ENCODE results near the gene WDR20.

The WDR20 gene

GRCh38 chr14:102232348-102232625 is 92.6 kb downstream of the WDR20 start:
- peaks cover 1% of the 10 kb centered on the region; the same call in 1 of the 2 replicates for H3K27me3 ChIP-seq (replicated peaks; ENCODE audit: control insufficient read depth, insufficient read depth, low read length)
- no peak overlapping the region for H3K4me3 ChIP-seq (replicated peaks; ENCODE audit: low read depth, low read length)
- H3K36me3 ChIP-seq (ENCODE audit: control insufficient read depth, insufficient read depth, low read length) = no peaks in the 10 kb centered on the region
- no peak for DNase-seq (ENCODE audit: extremely low read depth, insufficient read length)
- TF ChIP-seq, protein P1, sequence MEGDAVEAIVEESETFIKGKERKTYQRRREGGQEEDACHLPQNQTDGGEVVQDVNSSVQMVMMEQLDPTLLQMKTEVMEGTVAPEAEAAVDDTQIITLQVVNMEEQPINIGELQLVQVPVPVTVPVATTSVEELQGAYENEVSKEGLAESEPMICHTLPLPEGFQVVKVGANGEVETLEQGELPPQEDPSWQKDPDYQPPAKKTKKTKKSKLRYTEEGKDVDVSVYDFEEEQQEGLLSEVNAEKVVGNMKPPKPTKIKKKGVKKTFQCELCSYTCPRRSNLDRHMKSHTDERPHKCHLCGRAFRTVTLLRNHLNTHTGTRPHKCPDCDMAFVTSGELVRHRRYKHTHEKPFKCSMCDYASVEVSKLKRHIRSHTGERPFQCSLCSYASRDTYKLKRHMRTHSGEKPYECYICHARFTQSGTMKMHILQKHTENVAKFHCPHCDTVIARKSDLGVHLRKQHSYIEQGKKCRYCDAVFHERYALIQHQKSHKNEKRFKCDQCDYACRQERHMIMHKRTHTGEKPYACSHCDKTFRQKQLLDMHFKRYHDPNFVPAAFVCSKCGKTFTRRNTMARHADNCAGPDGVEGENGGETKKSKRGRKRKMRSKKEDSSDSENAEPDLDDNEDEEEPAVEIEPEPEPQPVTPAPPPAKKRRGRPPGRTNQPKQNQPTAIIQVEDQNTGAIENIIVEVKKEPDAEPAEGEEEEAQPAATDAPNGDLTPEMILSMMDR (IDR thresholded peaks at IDR 0.05; ENCODE audit: insufficient read depth, low read length, poor library complexity, severe bottlenecking) = no peak

- Histone ChIP-seq H3K36me3 (ENCODE audit: control insufficient read depth, insufficient read depth, low read length) (no peaks in the 10 kb centered on the region), H3K27me3 (replicated peaks; ENCODE audit: control insufficient read depth, insufficient read depth, low read length) (peaks cover 1% of the 10 kb centered on the region; the same call in 1 of the 2 replicates), H3K4me3 (replicated peaks; ENCODE audit: low read depth, low read length) (no peak overlapping the region)
- no peak for DNase-seq (ENCODE audit: extremely low read depth, insufficient read length)
- TF ChIP-seq, protein P1 (IDR thresholded peaks at IDR 0.05; ENCODE audit: insufficient read depth, low read length, poor library complexity, severe bottlenecking) = no peak
These were observed 93.4 kb downstream of the WDR20 start for GRCh38 chr14:102233081-102233480.

DNA sequence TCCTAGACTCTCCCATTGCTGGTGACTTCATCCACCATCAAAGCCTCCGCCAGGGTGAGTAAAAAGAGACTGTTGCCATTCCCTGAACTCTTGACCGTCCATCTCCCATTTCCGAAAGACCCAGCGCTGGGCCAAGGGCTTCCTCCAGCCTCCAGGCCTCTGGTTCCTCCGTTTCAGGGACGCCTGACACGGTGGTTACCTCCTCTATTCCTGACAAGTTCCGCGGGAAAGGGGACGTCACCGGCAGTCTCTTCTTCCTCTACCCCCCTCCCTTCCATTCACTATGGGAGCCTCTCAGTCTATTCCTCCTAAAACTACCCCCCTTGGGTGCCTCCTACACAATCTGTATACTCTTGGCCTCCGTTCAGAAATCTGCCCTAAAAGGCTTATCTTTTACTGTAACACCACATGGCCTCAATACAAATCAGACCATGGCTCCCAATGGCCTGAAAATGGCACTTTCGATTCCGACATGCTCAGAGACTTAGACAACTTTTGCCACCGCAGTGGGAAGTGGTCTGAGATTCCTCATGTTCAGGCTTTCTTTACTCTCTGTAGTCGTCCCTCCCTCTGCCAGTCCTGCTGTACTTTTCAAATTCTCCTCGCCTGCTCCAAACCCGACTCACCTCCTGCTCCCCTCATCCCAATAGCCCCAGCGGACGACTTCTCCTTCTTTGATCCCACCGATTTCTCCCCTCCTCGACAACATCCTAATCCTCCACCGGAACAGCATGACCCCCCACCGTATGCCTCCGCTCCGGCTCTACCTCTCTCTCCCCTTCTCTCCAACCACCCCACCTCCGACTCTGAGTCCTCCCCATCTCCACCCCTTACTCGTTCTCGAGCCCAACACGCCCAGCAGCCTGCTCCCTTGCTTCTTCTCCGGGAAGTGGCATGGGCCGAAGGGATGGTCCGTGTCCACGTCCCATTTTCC is 94.9 kb downstream of the WDR20 start:
- Histone ChIP-seq H3K36me3 (ENCODE audit: control insufficient read depth, insufficient read depth, low read length) (no peaks in the 10 kb centered on the region), H3K27me3 (replicated peaks; ENCODE audit: control insufficient read depth, insufficient read depth, low read length) (peaks cover 1% of the 10 kb centered on the region; the same call in 1 of the 2 replicates), H3K4me3 (replicated peaks; ENCODE audit: low read depth, low read length) (no peak overlapping the region)
- TF ChIP-seq, protein P1 (IDR thresholded peaks at IDR 0.05; ENCODE audit: insufficient read depth, low read length, poor library complexity, severe bottlenecking) = no peak
- DNase-seq (ENCODE audit: extremely low read depth, insufficient read length) = no peak

- no peak overlapping the region for H3K4me3 ChIP-seq (replicated peaks; ENCODE audit: low read depth, low read length)
- TF ChIP-seq, protein P1 (IDR thresholded peaks at IDR 0.05; ENCODE audit: insufficient read depth, low read length, poor library complexity, severe bottlenecking) = peak; percentile 92
- DNase-seq (ENCODE audit: extremely low read depth, insufficient read length) = no peak
- H3K27me3 ChIP-seq (replicated peaks; ENCODE audit: control insufficient read depth, insufficient read depth, low read length) = peaks cover 1% of the 10 kb centered on the region; the same call in 1 of the 2 replicates
- no peaks in the 10 kb centered on the region for H3K36me3 ChIP-seq (ENCODE audit: control insufficient read depth, insufficient read depth, low read length)
These were observed 95.7 kb downstream of the WDR20 start for GRCh38 chr14:102235275-102235897.

- TF ChIP-seq, protein P1 (IDR thresholded peaks at IDR 0.05; ENCODE audit: insufficient read depth, low read length, poor library complexity, severe bottlenecking) = no peak
- Histone ChIP-seq H3K4me3 (replicated peaks; ENCODE audit: low read depth, low read length) (no peak overlapping the region), H3K27me3 (replicated peaks; ENCODE audit: control insufficient read depth, insufficient read depth, low read length) (peaks cover 1% of the 10 kb centered on the region; the same call in 1 of the 2 replicates), H3K36me3 (ENCODE audit: control insufficient read depth, insufficient read depth, low read length) (no peaks in the 10 kb centered on the region)
- no peak for DNase-seq (ENCODE audit: extremely low read depth, insufficient read length)
These were observed 96.3 kb downstream of the WDR20 start for GRCh38 chr14:102236026-102236425.

All from GM06990 (cell line).